ENCODE results near the gene IL12B.
"Not testable (repeated sequence)": the region's sequence is repeated elsewhere in the genome, so short reads cannot be mapped to it uniquely, and the experiment has no call there.

IL12B gene

GRCh38 chr5:159290741-159291140, 39.5 kb downstream of the IL12B start:
- DNase-seq, result no peak

GRCh38 chr5:159286420-159287035, 43.8 kb downstream of the IL12B start:
- DNase-seq, result no peak

GRCh38 chr5:159274676-159275075, 55.6 kb downstream of the IL12B start:
- no peak for DNase-seq

GRCh38 chr5:159273923-159274322, 56.4 kb downstream of the IL12B start:
- no peak for DNase-seq

- no peak for DNase-seq
These were observed 60.6 kb downstream of the IL12B start for GRCh38 chr5:159269723-159270122.

- DNase-seq, result not testable (repeated sequence)
These were observed 63.5 kb downstream of the IL12B start for GRCh38 chr5:159266764-159267163.
